KOPT-K1 (cell line): ENCODE measurements around the gene CAPNS1.

ENCODE experiments used
- H3K27ac ChIP-seq: fragments of 200-600 bp; sonication (generic); 2 replicates; pipeline ENCODE4 v1.5.1; 2016; ENCODE audit warnings: antibody characterized with exemption, mild to moderate bottlenecking, low read depth, low read length; ENCODE audit not compliant: poor library complexity, severe bottlenecking
- H3K36me3 ChIP-seq: fragments of 200-600 bp; sonication (generic); 2 replicates; pipeline ENCODE4 v1.5.1; 2017; ENCODE audit warnings: antibody characterized with exemption, mild to moderate bottlenecking, low read length, moderate library complexity; ENCODE audit not compliant: insufficient read depth
- H3K9me3 ChIP-seq: fragments of 200-600 bp; sonication (generic); 2 replicates; pipeline ENCODE4 v1.5.1; 2017; ENCODE audit warnings: antibody characterized with exemption, low read length, mild to moderate bottlenecking; ENCODE audit not compliant: insufficient read depth, poor library complexity, severe bottlenecking

CAPNS1 gene

GRCh38 chr19:36139473-36140303 lies at the start of gene CAPNS1:
Gene CAPNS1, plus strand, starts transcription at chr19:36140066. Its CDS starts 946 bp downstream, at chr19:36141012.
- peaks cover 22% of the 10 kb centered on the region for H3K36me3 ChIP-seq
- H3K27ac ChIP-seq, result peak within 1 kb of the TSS; percentile 87
- H3K9me3 ChIP-seq, result no peaks in the 10 kb centered on the region

GRCh38 chr19:36090910-36091695 lies 48.8 kb upstream of the CAPNS1 start:
- no peaks in the 10 kb centered on the region for H3K9me3 ChIP-seq
- H3K36me3 ChIP-seq, result peaks cover 99% of the 10 kb centered on the region
- H3K27ac ChIP-seq, result no peak overlapping the region

DNA sequence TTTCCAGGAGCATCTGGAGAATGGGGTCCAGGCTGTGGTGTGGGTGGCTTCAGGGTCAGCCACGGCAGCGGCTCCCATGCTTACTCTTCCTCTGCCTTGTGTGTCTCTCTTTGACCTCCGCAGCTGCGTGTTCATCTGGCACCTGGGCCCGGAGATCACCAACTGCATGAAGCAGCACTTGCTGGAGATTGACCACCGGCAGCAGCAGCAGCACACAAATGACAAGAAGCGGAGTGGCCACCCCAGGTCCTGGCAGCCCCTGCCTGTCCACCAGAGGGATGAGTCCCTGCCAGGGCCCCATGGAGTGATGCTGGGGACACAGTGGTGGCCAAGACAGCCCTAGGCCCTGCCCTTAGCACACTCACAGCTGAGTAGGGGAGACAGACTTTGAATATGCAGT lies 47.3 kb upstream of the CAPNS1 start:
- Histone ChIP-seq H3K9me3 (no peaks in the 10 kb centered on the region), H3K36me3 (peaks cover 99% of the 10 kb centered on the region), H3K27ac (no peak overlapping the region)

GRCh38 chr19:36093146-36093662 lies 46.7 kb upstream of the CAPNS1 start:
- no peaks in the 10 kb centered on the region for H3K9me3 ChIP-seq
- no peak overlapping the region for H3K27ac ChIP-seq
- H3K36me3 ChIP-seq, result peaks cover 99% of the 10 kb centered on the region

GRCh38 chr19:36093687-36094086 lies 46.2 kb upstream of the CAPNS1 start:
- H3K27ac ChIP-seq, result no peak overlapping the region
- H3K9me3 ChIP-seq, result no peaks in the 10 kb centered on the region
- H3K36me3 ChIP-seq, result peaks cover 99% of the 10 kb centered on the region

DNA sequence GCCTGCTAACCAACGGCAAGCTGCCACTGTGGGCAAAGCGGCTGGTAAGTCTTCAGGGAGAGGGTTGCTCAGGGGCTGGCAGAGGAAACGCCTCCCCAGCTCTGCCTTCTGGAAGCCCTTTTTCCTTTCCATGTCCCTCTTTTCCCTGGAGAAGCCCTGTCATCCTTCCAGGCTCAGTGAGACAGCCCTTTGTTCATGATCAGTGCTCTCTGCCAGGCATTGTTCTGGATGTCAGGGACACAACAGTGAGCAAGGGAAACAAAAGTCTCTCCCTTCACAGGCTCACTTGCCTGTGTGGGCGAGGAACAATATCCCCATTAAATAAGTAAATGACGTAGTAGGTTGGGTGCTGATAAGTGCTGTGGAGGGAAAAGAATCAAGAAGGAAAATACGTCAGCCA lies 42.8 kb upstream of the CAPNS1 start:
- H3K27ac ChIP-seq, result no peak overlapping the region
- no peaks in the 10 kb centered on the region for H3K9me3 ChIP-seq
- peaks cover 99% of the 10 kb centered on the region for H3K36me3 ChIP-seq

DNA sequence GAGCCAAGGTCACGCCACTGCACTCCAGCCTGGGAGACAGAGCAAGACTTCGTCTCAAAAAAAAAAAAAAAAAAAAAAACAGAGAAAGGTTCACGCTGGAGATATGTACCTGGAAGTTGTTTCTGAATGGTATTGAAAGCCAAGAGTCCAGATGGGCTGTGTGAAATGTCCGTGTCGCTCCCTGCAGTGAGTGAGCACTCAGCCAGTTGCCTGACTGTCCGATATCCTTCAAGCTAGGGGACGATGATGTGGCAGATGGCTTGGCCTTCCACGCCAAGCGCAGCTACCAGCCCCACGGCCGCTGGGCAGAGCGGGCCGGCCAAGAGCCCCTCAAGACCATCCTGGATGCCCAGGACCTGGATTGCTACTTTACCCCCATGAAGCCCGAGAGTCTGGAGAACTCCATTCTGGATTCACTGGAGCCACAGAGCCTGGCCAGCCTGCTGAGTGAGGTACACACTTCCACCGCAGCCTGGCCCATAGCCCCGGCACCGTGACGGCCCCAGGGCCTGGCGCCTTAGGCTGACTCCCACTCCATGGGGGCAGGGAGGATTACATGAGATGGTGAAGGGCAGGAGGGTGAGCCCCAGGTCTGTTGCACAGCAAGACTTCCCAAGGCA lies 40.6 kb upstream of the CAPNS1 start:
- H3K36me3 ChIP-seq, result peaks cover 99% of the 10 kb centered on the region
- no peak overlapping the region for H3K27ac ChIP-seq

DNA sequence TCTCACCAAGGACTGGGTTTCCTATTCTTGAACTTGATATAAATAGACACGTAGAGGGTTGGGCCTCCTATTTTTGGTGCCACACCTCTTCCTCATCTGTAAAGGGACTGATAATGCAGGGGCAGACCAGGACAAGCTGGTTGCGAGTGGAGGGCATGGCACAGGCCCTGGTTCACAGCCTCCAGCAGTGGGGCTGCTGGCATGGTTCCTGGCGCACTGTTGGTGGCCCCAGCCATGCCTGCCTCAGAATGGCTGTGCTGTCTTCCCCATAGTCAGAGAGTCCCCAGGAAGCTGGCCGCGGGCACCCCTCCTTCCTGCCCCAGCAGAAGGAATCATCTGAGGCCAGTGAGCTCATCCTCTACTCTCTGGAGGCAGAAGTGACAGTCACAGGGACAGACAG lies 39.4 kb upstream of the CAPNS1 start:
- Histone ChIP-seq H3K9me3 (no peaks in the 10 kb centered on the region), H3K36me3 (peaks cover 100% of the 10 kb centered on the region), H3K27ac (no peak overlapping the region)

More for the DNA sequence above, 40.6 kb upstream of the CAPNS1 start:
- H3K9me3 ChIP-seq, result no peaks in the 10 kb centered on the region

- H3K36me3 ChIP-seq, result peaks cover 98% of the 10 kb centered on the region
- no peak overlapping the region for H3K27ac ChIP-seq
- no peaks in the 10 kb centered on the region for H3K9me3 ChIP-seq
These were observed 38.1 kb upstream of the CAPNS1 start for GRCh38 chr19:36101550-36102327.

- no peaks in the 10 kb centered on the region for H3K9me3 ChIP-seq
- H3K36me3 ChIP-seq, result peaks cover 90% of the 10 kb centered on the region
- H3K27ac ChIP-seq, result no peak overlapping the region
These were observed 36.7 kb upstream of the CAPNS1 start for GRCh38 chr19:36103040-36103626.

- H3K36me3 ChIP-seq, result peaks cover 81% of the 10 kb centered on the region
- no peak overlapping the region for H3K27ac ChIP-seq
- no peaks in the 10 kb centered on the region for H3K9me3 ChIP-seq
These were observed 35.9 kb upstream of the CAPNS1 start for GRCh38 chr19:36103842-36104552.

DNA sequence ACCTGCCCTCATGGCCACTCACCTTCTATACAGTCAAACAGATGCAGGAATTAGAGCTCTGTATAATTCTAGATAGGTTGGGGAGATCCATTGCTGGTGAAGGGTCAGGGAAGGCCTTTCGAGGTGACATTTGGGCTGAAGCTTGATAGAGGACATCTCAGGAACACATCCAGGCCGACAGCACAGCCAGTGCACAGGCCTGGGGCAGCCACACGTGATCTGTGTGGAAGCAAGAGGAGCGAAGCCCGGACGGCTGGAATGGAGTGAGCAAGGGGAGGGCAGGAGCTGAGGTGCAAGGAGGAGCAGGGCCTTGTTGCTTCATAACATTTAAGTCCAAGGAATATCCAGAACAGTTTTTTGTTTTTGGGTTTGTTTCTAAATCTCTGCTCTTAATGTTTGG lies 33.4 kb upstream of the CAPNS1 start:
- Histone ChIP-seq H3K27ac (no peak overlapping the region), H3K36me3 (peaks cover 62% of the 10 kb centered on the region), H3K9me3 (no peaks in the 10 kb centered on the region)

- Histone ChIP-seq H3K9me3 (no peaks in the 10 kb centered on the region), H3K27ac (no peak overlapping the region), H3K36me3 (peaks cover 62% of the 10 kb centered on the region)
These were observed 32.9 kb upstream of the CAPNS1 start for GRCh38 chr19:36106991-36107390.

DNA sequence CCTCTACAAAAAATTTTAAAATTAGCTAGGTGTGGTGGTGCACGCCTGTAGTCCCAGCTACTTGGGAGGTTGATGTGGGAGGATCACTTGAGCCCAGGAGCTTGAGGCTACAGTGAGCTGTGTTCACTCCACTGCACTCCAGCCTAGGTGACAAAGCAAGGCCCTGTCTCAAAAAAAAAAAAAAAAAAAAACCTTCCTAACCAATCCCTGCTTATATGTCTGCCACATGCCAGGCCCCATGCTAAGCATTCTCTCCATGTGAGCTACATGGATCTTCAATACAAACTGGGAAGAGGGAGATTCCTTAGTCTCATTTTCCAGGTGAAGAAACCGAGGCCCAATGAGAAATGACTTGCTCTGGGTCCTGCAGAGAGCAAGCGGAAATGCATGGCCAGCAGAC lies 31.2 kb upstream of the CAPNS1 start:
- H3K36me3 ChIP-seq, result peaks cover 58% of the 10 kb centered on the region
- no peak overlapping the region for H3K27ac ChIP-seq

More for the DNA sequence above, 31.2 kb upstream of the CAPNS1 start:
- no peaks in the 10 kb centered on the region for H3K9me3 ChIP-seq
